Activated T-cell treated with anti-CD3 and anti-CD28 coated beads for 24 hours (primary cell): ENCODE results near the gene MRFAP1L1.
"Not testable (repeated sequence)": the region's sequence is repeated elsewhere in the genome, so short reads cannot be mapped to it uniquely, and the experiment has no call there.

Experiments used
- DNase-seq: peaks from one replicate; pipeline ENCODE4 v3.0.0-alpha.2; 2020; ENCODE audit warnings: low read depth

The MRFAP1L1 gene

GRCh38 chr4:6734165-6734786 is 24.6 kb upstream of the MRFAP1L1 start:
- no peak for DNase-seq

- DNase-seq: no peak
These were observed 23.9 kb upstream of the MRFAP1L1 start for GRCh38 chr4:6733358-6734164.

- DNase-seq: no peak
These were observed 23.0 kb upstream of the MRFAP1L1 start for GRCh38 chr4:6732441-6733357.

GRCh38 chr4:6731780-6732179 is 22.1 kb upstream of the MRFAP1L1 start:
- no peak for DNase-seq

- no peak for DNase-seq
These were observed 21.6 kb upstream of the MRFAP1L1 start for GRCh38 chr4:6731318-6731675.

GRCh38 chr4:6730603-6731317 is 21.1 kb upstream of the MRFAP1L1 start:
- no peak for DNase-seq

- DNase-seq: no peak
These were observed 18.8 kb upstream of the MRFAP1L1 start for GRCh38 chr4:6728320-6729029.

- DNase-seq: no peak
These were observed 18.2 kb upstream of the MRFAP1L1 start for GRCh38 chr4:6727943-6728250.

- no peak for DNase-seq
These were observed 17.6 kb upstream of the MRFAP1L1 start for GRCh38 chr4:6727081-6727942.

- DNase-seq: not testable (repeated sequence)
These were observed 15.8 kb upstream of the MRFAP1L1 start for GRCh38 chr4:6725427-6725961.

GRCh38 chr4:6724421-6725111 is 14.9 kb upstream of the MRFAP1L1 start:
- DNase-seq: no peak

- DNase-seq: no peak
These were observed 14.2 kb upstream of the MRFAP1L1 start for GRCh38 chr4:6723851-6724250.

- DNase-seq: no peak
These were observed 13.2 kb upstream of the MRFAP1L1 start for GRCh38 chr4:6722891-6723290.

GRCh38 chr4:6721121-6721520 is 11.5 kb upstream of the MRFAP1L1 start:
- DNase-seq: no peak

GRCh38 chr4:6720202-6720699 is 10.6 kb upstream of the MRFAP1L1 start:
- peak; percentile 71 for DNase-seq

- no peak for DNase-seq
These were observed 10.0 kb upstream of the MRFAP1L1 start for GRCh38 chr4:6719611-6720179.

- DNase-seq: no peak
These were observed 9.4 kb upstream of the MRFAP1L1 start for GRCh38 chr4:6718932-6719610.

- DNase-seq: no peak
These were observed 7.4 kb upstream of the MRFAP1L1 start for GRCh38 chr4:6716958-6717655.
